Stimulated activated CD4-positive, alpha-beta T cell treated with anti-CD3 and anti-CD28 coated beads, Interleukin-1b, Interleukin-23, amount 100 ng/mL, for 48 hours (primary cell): ENCODE results near the gene THUMPD1.

Source experiments
- DNase-seq: peaks from one replicate; pipeline ENCODE4 v3.0.0-alpha.2; 2020

THUMPD1 gene

GRCh38 chr16:20689668-20690067, 52.0 kb downstream of the THUMPD1 start:
- no peak for DNase-seq

- no peak for DNase-seq
Observed at GRCh38 chr16:20683812-20684211, 57.8 kb downstream of the THUMPD1 start.
